ENCODE data around the gene SCN3A.

- TF ChIP-seq POLR2AphosphoS5 (IDR thresholded peaks at IDR 0.05), result no peak
- TF ChIP-seq POLR2A (IDR thresholded peaks at IDR 0.05), result no peak
Measured at GRCh38 chr2:165115258-165115657, 88.6 kb downstream of the SCN3A start.
